HCT116 (cell line): Measurements from ENCODE around the gene GABBR2. TPM values are rescaled to one million over a fixed set of nuclear protein-coding genes. Genes with fewer than 3 reads are reported as not detected.

Source experiments
- ATAC-seq: fragments of 200-7000 bp; cut with Tn5 transposase; 2 replicates; pipeline ENCODE4 v1.9.1; 2020; ENCODE audit warnings: mild to moderate bottlenecking, moderate library complexity
- BruUV-seq: library from RNA; stranded (reverse); fragments of 400-500 nt; replicated peaks from 2 replicates; lab custom pipeline; 2021; lab: Mats Ljungman, UMichigan
- CTCF ChIA-PET: fragments of 300-600 bp; sonication (Branson Sonifier 250); formaldehyde crosslinking; loops from one replicate; lab custom pipeline; 2021; ENCODE audit warnings: antibody characterized with exemption; lab: Charles Lee
- POLR2A ChIA-PET: fragments of 300-600, 350-600 bp; sonication (Branson Sonifier 250); formaldehyde crosslinking; loops from one replicate; lab custom pipeline; 2021; ENCODE audit warnings: antibody characterized with exemption; lab: Charles Lee
- RAD21 ChIA-PET, 2 experiments: fragments of 300-600 bp; sonication (Branson Sonifier 250); formaldehyde crosslinking; loops; one replicate each; lab custom pipeline; 2023; ENCODE audit warnings: low total read pairs in 2 of 2; ENCODE audit not compliant: uncharacterized antibody in 2 of 2, unreplicated experiment in 2 of 2, low non-redundant PET in 1 of 2; lab: Charles Lee
- DNase-seq: peaks from one replicate; pipeline ENCODE4 v3.0.0-alpha.2; 2010; ENCODE audit warnings: low read depth, low spot score
- H2AFZ ChIP-seq: fragments of 200-600 bp; shearing (Covaris generic), sonication (generic); 2 replicates; pipeline ENCODE4 v1.6.1; 2017; ENCODE audit warnings: low read depth, mixed run types, mixed read lengths, antibody characterized with exemption, low read length; ENCODE audit not compliant: poor library complexity, severe bottlenecking
- H3K27ac ChIP-seq: 2 replicates; pipeline ENCODE4 v1.5.1; 2012; ENCODE audit warnings: low read depth, low read length
- H3K27me3 ChIP-seq: fragments of 200-600 bp; sonication (generic); 2 replicates; pipeline ENCODE4 v1.6.1; 2016; ENCODE audit warnings: mixed run types, low read length, mixed read lengths; ENCODE audit not compliant: insufficient read depth
- H3K36me3 ChIP-seq, 2 experiments: fragments of 200-500 bp in 1 of 2; fragments of 200-600 bp in 1 of 2; sonication (Bioruptor generic) in 1 of 2; sonication (generic) in 1 of 2; 2 replicates each; pipeline versions ENCODE4 v1.5.1 to v1.6.1; 2014 to 2016; ENCODE audit warnings: low read length in 2 of 2, inconsistent platforms in 1 of 2, mixed read lengths in 1 of 2, mixed run types in 1 of 2; ENCODE audit not compliant: insufficient read depth in 2 of 2, control insufficient read depth in 1 of 2
- H3K4me1 ChIP-seq, 2 experiments: fragments of 200-600 bp in 1 of 2; sonication (generic) in 1 of 2; 2 replicates each; pipeline versions ENCODE4 v1.5.1 to v1.6.1; 2012 to 2017; ENCODE audit warnings: low read length in 2 of 2, inconsistent platforms in 1 of 2, mild to moderate bottlenecking in 1 of 2, mixed read lengths in 1 of 2, mixed run types in 1 of 2, moderate library complexity in 1 of 2; ENCODE audit not compliant: insufficient read depth in 2 of 2, control insufficient read depth in 1 of 2
- H3K4me2 ChIP-seq: fragments of 200-600 bp; sonication (generic); 2 replicates; pipeline ENCODE4 v1.6.1; 2017; ENCODE audit warnings: mixed run types, low read length, mixed read lengths
- H3K4me3 ChIP-seq, 2 experiments: fragments of 200-600 bp in 1 of 2; sonication (generic) in 1 of 2; replicated peaks in 1 of 2; 2 replicates each; pipeline ENCODE4 v1.5.1; 2011 to 2016; ENCODE audit warnings: low read length in 2 of 2, control low read depth in 1 of 2, low read depth in 1 of 2, mild to moderate bottlenecking in 1 of 2, mixed read lengths in 1 of 2, mixed run types in 1 of 2
- H3K79me2 ChIP-seq: fragments of 200-600 bp; sonication (generic); 2 replicates; pipeline ENCODE4 v1.6.1; 2017; ENCODE audit warnings: mild to moderate bottlenecking, mixed run types, low read length, moderate library complexity, mixed read lengths; ENCODE audit not compliant: insufficient read depth
- H3K9ac ChIP-seq: fragments of 200-600 bp; sonication (generic); 2 replicates; pipeline ENCODE4 v1.6.1; 2016; ENCODE audit warnings: low read length, mixed read lengths
- H3K9me2 ChIP-seq: fragments of 200-600 bp; sonication (generic), shearing (Covaris generic); 2 replicates; pipeline ENCODE4 v1.6.1; 2017; ENCODE audit warnings: mixed run types, mild to moderate bottlenecking, moderate library complexity; ENCODE audit not compliant: insufficient read depth
- H3K9me3 ChIP-seq, 2 experiments: fragments of 200-500 bp in 1 of 2; fragments of 200-600 bp in 1 of 2; sonication (Bioruptor generic) in 1 of 2; sonication (generic) in 1 of 2; 2 replicates each; pipeline ENCODE4 v1.6.1; 2014 to 2017; ENCODE audit warnings: low read length in 2 of 2, mixed read lengths in 2 of 2, inconsistent platforms in 1 of 2, low read depth in 1 of 2, mild to moderate bottlenecking in 1 of 2, mixed run types in 1 of 2, moderate library complexity in 1 of 2; ENCODE audit not compliant: control insufficient read depth in 1 of 2, insufficient read depth in 1 of 2
- H4K20me1 ChIP-seq: fragments of 200-600 bp; sonication (generic), shearing (Covaris generic); 2 replicates; pipeline ENCODE4 v1.6.1; 2017; ENCODE audit warnings: mixed run types, mild to moderate bottlenecking, moderate library complexity; ENCODE audit not compliant: insufficient read depth
- ATF3 ChIP-seq: IDR thresholded peaks from 2 replicates; pipeline ENCODE4 v1.6.1; 2012
- CEBPB ChIP-seq: IDR thresholded peaks from 2 replicates; pipeline ENCODE4 v1.6.1; 2012; ENCODE audit warnings: low read depth
- CTCF ChIP-seq, 3 experiments: fragments of 200-600 bp in 1 of 3; sonication (generic) in 1 of 3; IDR thresholded peaks in 2 of 3; conservative IDR thresholded peaks in 1 of 3; 2 replicates each; pipeline ENCODE4 v1.5.1; 2012 to 2017; ENCODE audit warnings: low read depth in 2 of 3, low read length in 2 of 3, antibody characterized with exemption in 1 of 3, borderline replicate concordance in 1 of 3, control low read depth in 1 of 3, mild to moderate bottlenecking in 1 of 3, mixed read lengths in 1 of 3, mixed run types in 1 of 3, moderate library complexity in 1 of 3; ENCODE audit not compliant: insufficient read depth in 1 of 3
- EGR1 ChIP-seq: IDR thresholded peaks from 2 replicates; pipeline ENCODE4 v1.6.1; 2012; ENCODE audit warnings: low read depth
- EZH2 ChIP-seq: fragments of 200-600 bp; sonication (generic); IDR thresholded peaks from 2 replicates; pipeline ENCODE4 v1.6.1; 2017; ENCODE audit warnings: antibody characterized with exemption, mixed run types
- EZH2phosphoT487 ChIP-seq: fragments of 200-600 bp; IDR thresholded peaks from 2 replicates; pipeline ENCODE4 v1.6.1; 2018; ENCODE audit warnings: antibody characterized with exemption, borderline replicate concordance
- FOSL1 ChIP-seq: IDR thresholded peaks from 2 replicates; pipeline ENCODE4 v1.6.1; 2012; ENCODE audit warnings: low read depth
- JUND ChIP-seq: IDR thresholded peaks from 2 replicates; pipeline ENCODE4 v1.6.1; 2012
- POLR2A ChIP-seq: IDR thresholded peaks from 2 replicates; pipeline ENCODE4 v1.7.0; 2011; ENCODE audit warnings: borderline replicate concordance; ENCODE audit not compliant: insufficient read depth, insufficient read length; ENCODE audit errors: extremely low read depth
- RAD21 ChIP-seq: IDR thresholded peaks from 2 replicates; pipeline ENCODE4 v1.6.1; 2012; ENCODE audit warnings: low read depth, mild to moderate bottlenecking
- REST ChIP-seq: IDR thresholded peaks from 2 replicates; pipeline ENCODE4 v1.6.1; 2012; ENCODE audit warnings: low read depth
- SIN3A ChIP-seq: IDR thresholded peaks from 2 replicates; pipeline ENCODE4 v1.6.1; 2012; ENCODE audit warnings: low read depth
- SP1 ChIP-seq: IDR thresholded peaks from 2 replicates; pipeline ENCODE4 v1.6.1; 2012; ENCODE audit warnings: low read depth
- SRF ChIP-seq: IDR thresholded peaks from 2 replicates; pipeline ENCODE4 v1.6.1; 2012; ENCODE audit warnings: low read depth
- TCF7L2 ChIP-seq: IDR thresholded peaks from 2 replicates; pipeline ENCODE4 v1.7.0; 2011; ENCODE audit warnings: borderline replicate concordance, inconsistent platforms; ENCODE audit not compliant: insufficient read depth, insufficient read length; ENCODE audit errors: extremely low read depth
- ZBTB33 ChIP-seq: IDR thresholded peaks from 2 replicates; pipeline ENCODE4 v1.6.1; 2011; ENCODE audit warnings: mild to moderate bottlenecking, low read length, moderate library complexity; ENCODE audit not compliant: insufficient replicate concordance; ENCODE audit errors: extremely low read depth
- ZNF274 ChIP-seq: fragments of 200-500 bp; sonication (Bioruptor generic); IDR thresholded peaks from 2 replicates; pipeline ENCODE4 v1.6.1; 2014; ENCODE audit warnings: mild to moderate bottlenecking, low read depth, low read length, inconsistent platforms
- intact Hi-C: fragments of 100-400 bp; cut with micrococcal nuclease; formaldehyde crosslinking; loops from 2 replicates; pipeline ENCODE4 v1.10.0; 2022
- total RNA-seq: library from RNA; stranded (reverse); gene quantifications from one replicate; pipeline ENCODE4 v1.2.1, GENCODE V29; 2021; ENCODE audit not compliant: unreplicated experiment

The GABBR2 gene
- total RNA-seq, 1 experiment from 2014 or later: 0.15 TPM

- ChIA-PET POLR2A (interaction anchor here (0.7 kb wide), 1 partner anchor 109 kb away, joined by 3 read pairs; no protein-coding TSS in a partner anchor), RAD21 (no interaction called here)
- H3K4me1 ChIP-seq: peaks cover 0 to 10% of the 10 kb centered on the region in 2 experiments; a peak in 2 of 4 replicates
Observed at GRCh38 chr9:98637381-98637780, 71.4 kb downstream of the GABBR2 start.

More at GRCh38 chr9:98637381-98637780, 71.4 kb downstream of the GABBR2 start:
- Histone ChIP-seq H3K4me3 (no peak overlapping the region), H3K27me3 (no peaks in the 10 kb centered on the region), H3K9ac (no peak overlapping the region), H3K4me2 (no peak overlapping the region), H4K20me1 (no peaks in the 10 kb centered on the region), H3K27ac (no peak overlapping the region), H3K9me3 (no peaks in the 10 kb centered on the region), H3K36me3 (no peaks in the 10 kb centered on the region), H2AFZ (no peak overlapping the region), H3K79me2 (no peaks in the 10 kb centered on the region), H3K9me2 (no peaks in the 10 kb centered on the region)
- no TSS peak for BruUV-seq
- DNase-seq (no peak), ATAC-seq (no peak)
- intact Hi-C loops: no loop called here
- TF ChIP-seq EGR1 (no peak), ZBTB33 (no peak), FOSL1 (no peak), POLR2A (no peak), RAD21 (no peak), ZNF274 (no peak), SRF (no peak), EZH2phosphoT487 (no peak), CTCF (IDR thresholded peaks at IDR 0.05 in 2 of 3, conservative IDR thresholded peaks at IDR 0.05 in 1 of 3; ENCODE audit: borderline replicate concordance in 1 of 3, insufficient read depth in 1 of 3, low read depth in 2 of 3, low read length in 2 of 3) (no peak), CEBPB (no peak), REST (no peak), TCF7L2 (no peak), ATF3 (no peak), EZH2 (no peak), SP1 (no peak), JUND (no peak), SIN3A (no peak)
- CTCF ChIA-PET: no interaction called here
